HEK293 (cell line): ENCODE measurements around the gene TMOD1.
"Not testable (repeated sequence)": the region's sequence is repeated elsewhere in the genome, so short reads cannot be mapped to it uniquely, and the experiment has no call there.

ENCODE experiments used
- CTCF ChIP-seq: fragments of 450-650 bp; formaldehyde crosslinking; IDR thresholded peaks from 2 replicates; pipeline ENCODE4 v1.5.1; 2016; ENCODE audit warnings: missing biosample characterization, missing genetic modification characterization
- YY1 ChIP-seq: fragments of 450-650 bp; formaldehyde crosslinking; IDR thresholded peaks from 2 replicates; pipeline ENCODE4 v1.5.1; 2018; ENCODE audit warnings: missing biosample characterization, missing genetic modification characterization
- ZFP41 ChIP-seq: fragments of 450-650 bp; formaldehyde crosslinking; IDR thresholded peaks from 2 replicates; pipeline ENCODE4 v1.5.1; 2016; ENCODE audit warnings: missing biosample characterization, missing genetic modification characterization, borderline replicate concordance
- ZNF704 ChIP-seq: fragments of 450-650 bp; formaldehyde crosslinking; IDR thresholded peaks from 2 replicates; pipeline ENCODE4 v1.5.1; 2016; ENCODE audit warnings: missing biosample characterization, missing genetic modification characterization
- ZNF785 ChIP-seq: fragments of 450-650 bp; formaldehyde crosslinking; IDR thresholded peaks from 2 replicates; pipeline ENCODE4 v1.5.1; 2016; ENCODE audit warnings: missing biosample characterization, missing genetic modification characterization
- ZSCAN30 ChIP-seq: fragments of 450-650 bp; IDR thresholded peaks from 2 replicates; pipeline ENCODE4 v1.5.1; 2018; ENCODE audit warnings: missing biosample characterization, mild to moderate bottlenecking, missing genetic modification characterization, moderate library complexity

GRCh38 chr9:97622483-97622882 is 121.0 kb downstream of the TMOD1 start:
- TF ChIP-seq CTCF (tag by site-specific recombination); ZNF785 (tag by site-specific recombination); ZSCAN30 (tag by site-specific recombination); YY1; ZFP41 (tag by site-specific recombination); ZNF704 (tag by site-specific recombination): not testable (repeated sequence)
